Osteoblast (primary cell): ENCODE data around the gene HTR5A. TPM values are rescaled to one million over a fixed set of nuclear protein-coding genes. Genes with fewer than 3 reads are reported as not detected.

Experiments
- DNase-seq: peaks from one replicate; pipeline ENCODE4 v3.0.0; 2011; ENCODE audit warnings: low spot score, mixed read lengths; ENCODE audit not compliant: insufficient read length; ENCODE audit errors: missing footprints
- H2AFZ ChIP-seq: 2 replicates; pipeline ENCODE4 v1.6.0; 2011; ENCODE audit warnings: mild to moderate bottlenecking, low read length
- H3K27ac ChIP-seq: 2 replicates; pipeline ENCODE4 v1.5.1; 2011; ENCODE audit warnings: mild to moderate bottlenecking, low read depth, low read length, moderate library complexity
- H3K27me3 ChIP-seq: 2 replicates; pipeline ENCODE4 v1.6.0; 2012; ENCODE audit warnings: mild to moderate bottlenecking, control low read depth, inconsistent platforms, low read length, moderate library complexity; ENCODE audit not compliant: insufficient read depth
- H3K36me3 ChIP-seq: 2 replicates; pipeline ENCODE4 v1.5.1; 2011; ENCODE audit warnings: mild to moderate bottlenecking, low read length, control low read depth, moderate library complexity; ENCODE audit not compliant: insufficient read depth
- H3K4me1 ChIP-seq: 2 replicates; pipeline ENCODE4 v1.5.1; 2011; ENCODE audit warnings: mild to moderate bottlenecking, low read length, control low read depth, moderate library complexity; ENCODE audit not compliant: insufficient read depth
- H3K4me2 ChIP-seq: 2 replicates; pipeline ENCODE4 v1.6.0; 2011; ENCODE audit warnings: mild to moderate bottlenecking, low read length; ENCODE audit not compliant: insufficient read depth
- H3K4me3 ChIP-seq: fragments of 200-600 bp; sonication (generic); 3 replicates; pipeline ENCODE4 v1.5.1; 2012; ENCODE audit warnings: mild to moderate bottlenecking, low read length, inconsistent platforms; ENCODE audit not compliant: insufficient read depth
- H3K79me2 ChIP-seq: 2 replicates; pipeline ENCODE4 v1.6.0; 2012; ENCODE audit warnings: mild to moderate bottlenecking, low read length, control low read depth, inconsistent platforms; ENCODE audit not compliant: insufficient read depth
- H3K9me3 ChIP-seq: 2 replicates; pipeline ENCODE4 v1.5.1; 2011; ENCODE audit warnings: low read depth, low read length, control low read depth
- H4K20me1 ChIP-seq: 2 replicates; pipeline ENCODE4 v1.6.0; 2012; ENCODE audit warnings: mild to moderate bottlenecking, low read length, control low read depth; ENCODE audit not compliant: insufficient read depth
- total RNA-seq: library from RNA; depleted of rRNA; stranded (reverse); fragments of >200 nt; gene quantifications from 2 replicates; pipeline ENCODE4 v1.2.3, GENCODE V29; 2012
- TF ChIP-seq, protein P1 (sequence below): IDR thresholded peaks from 2 replicates; pipeline ENCODE4 v1.5.1; 2011; ENCODE audit warnings: mild to moderate bottlenecking, low read depth, low read length, moderate library complexity; ENCODE audit errors: extremely low read depth

The HTR5A gene
- total RNA-seq, 1 donor = not detected

DNA sequence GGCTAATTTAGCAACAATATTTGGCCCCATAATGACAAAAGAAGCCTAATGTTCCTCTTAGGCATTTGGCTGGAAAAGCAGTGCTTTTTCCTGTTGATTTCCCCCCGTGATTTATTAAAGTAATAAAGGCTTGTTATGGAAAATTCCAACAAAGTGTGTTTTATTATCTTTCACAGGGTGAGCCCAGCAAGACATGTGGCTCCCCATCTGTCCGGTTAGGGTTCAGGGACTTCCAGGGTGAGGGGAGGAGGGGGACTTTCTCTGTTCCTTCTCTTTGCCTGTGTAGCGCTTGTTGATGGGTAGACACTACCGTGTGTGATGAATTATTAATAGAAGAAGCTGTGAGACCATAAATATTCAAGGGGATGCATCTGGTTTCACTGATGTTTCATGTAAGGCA is 39.0 kb downstream of the HTR5A start:
- TF ChIP-seq, protein P1, sequence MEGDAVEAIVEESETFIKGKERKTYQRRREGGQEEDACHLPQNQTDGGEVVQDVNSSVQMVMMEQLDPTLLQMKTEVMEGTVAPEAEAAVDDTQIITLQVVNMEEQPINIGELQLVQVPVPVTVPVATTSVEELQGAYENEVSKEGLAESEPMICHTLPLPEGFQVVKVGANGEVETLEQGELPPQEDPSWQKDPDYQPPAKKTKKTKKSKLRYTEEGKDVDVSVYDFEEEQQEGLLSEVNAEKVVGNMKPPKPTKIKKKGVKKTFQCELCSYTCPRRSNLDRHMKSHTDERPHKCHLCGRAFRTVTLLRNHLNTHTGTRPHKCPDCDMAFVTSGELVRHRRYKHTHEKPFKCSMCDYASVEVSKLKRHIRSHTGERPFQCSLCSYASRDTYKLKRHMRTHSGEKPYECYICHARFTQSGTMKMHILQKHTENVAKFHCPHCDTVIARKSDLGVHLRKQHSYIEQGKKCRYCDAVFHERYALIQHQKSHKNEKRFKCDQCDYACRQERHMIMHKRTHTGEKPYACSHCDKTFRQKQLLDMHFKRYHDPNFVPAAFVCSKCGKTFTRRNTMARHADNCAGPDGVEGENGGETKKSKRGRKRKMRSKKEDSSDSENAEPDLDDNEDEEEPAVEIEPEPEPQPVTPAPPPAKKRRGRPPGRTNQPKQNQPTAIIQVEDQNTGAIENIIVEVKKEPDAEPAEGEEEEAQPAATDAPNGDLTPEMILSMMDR = no peak
- Histone ChIP-seq H3K4me2 (no peak overlapping the region), H2AFZ (no peak overlapping the region), H3K36me3 (no peaks in the 10 kb centered on the region), H3K27ac (no peak overlapping the region), H3K79me2 (no peaks in the 10 kb centered on the region), H3K27me3 (no peaks in the 10 kb centered on the region), H3K4me3 (no peak overlapping the region), H3K9me3 (no peaks in the 10 kb centered on the region), H4K20me1 (no peaks in the 10 kb centered on the region), H3K4me1 (no peaks in the 10 kb centered on the region)
- DNase-seq = no peak

DNA sequence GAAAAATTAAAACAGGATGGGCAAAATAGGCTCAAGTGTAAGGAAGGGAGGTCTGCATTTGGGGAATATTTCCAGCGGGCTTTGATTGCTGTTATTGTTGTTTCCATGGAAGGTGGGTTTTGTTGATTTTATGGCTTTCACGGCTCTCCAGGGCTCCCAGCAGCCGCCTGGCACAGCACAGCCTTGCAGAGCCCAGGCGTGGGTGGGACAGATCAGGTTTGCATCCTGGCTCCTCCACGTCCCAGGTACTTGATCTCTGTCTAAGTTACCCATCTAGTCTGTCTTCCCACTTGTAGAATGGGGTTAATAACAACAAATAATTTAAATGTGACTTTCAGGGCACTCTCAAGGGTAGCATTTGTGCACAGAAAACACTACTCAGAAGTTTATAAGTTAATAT is 45.2 kb downstream of the HTR5A start:
- no peak for DNase-seq
- H3K36me3 ChIP-seq = no peaks in the 10 kb centered on the region
- no peaks in the 10 kb centered on the region for H3K4me1 ChIP-seq
- H3K4me3 ChIP-seq = no peak overlapping the region
- no peak overlapping the region for H3K4me2 ChIP-seq
- H3K79me2 ChIP-seq = no peaks in the 10 kb centered on the region
- H3K27me3 ChIP-seq = no peaks in the 10 kb centered on the region
- TF ChIP-seq, protein P1 = no peak
- H3K9me3 ChIP-seq = no peaks in the 10 kb centered on the region
- H2AFZ ChIP-seq = no peak overlapping the region
- no peaks in the 10 kb centered on the region for H4K20me1 ChIP-seq
- no peak overlapping the region for H3K27ac ChIP-seq

DNA sequence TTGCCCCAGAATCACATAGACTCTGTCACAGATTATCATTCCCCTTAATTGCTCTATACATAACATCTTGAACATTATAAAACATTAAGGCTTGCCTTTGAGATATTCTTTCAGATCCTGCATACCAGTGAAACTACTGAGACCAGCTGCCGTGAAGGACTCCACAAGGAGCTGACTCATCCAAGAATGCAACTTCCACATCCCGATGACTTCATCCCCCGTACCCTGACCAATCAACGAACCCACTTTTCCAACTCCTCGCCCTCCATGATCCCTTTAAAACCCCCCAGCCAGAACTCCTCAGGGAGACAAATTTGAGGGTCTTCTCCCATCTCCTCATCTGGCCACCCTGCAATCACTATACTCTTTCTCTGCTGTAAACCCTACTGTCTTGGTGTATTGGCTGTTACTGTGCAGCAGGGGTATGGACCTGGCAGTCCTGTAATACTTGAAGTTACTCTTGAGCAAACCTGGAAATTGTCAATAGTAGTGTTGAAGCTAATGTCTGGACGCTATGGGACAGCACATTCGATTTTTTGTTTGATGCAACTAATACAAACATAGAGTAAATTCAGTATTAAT is 49.8 kb downstream of the HTR5A start:
- DNase-seq = no peak
- no peak overlapping the region for H3K4me2 ChIP-seq
- no peaks in the 10 kb centered on the region for H3K79me2 ChIP-seq
- no peak overlapping the region for H2AFZ ChIP-seq
- H3K4me3 ChIP-seq = no peak overlapping the region
- H3K4me1 ChIP-seq = no peaks in the 10 kb centered on the region
- TF ChIP-seq, protein P1 = no peak
- H4K20me1 ChIP-seq = no peaks in the 10 kb centered on the region
- no peak overlapping the region for H3K27ac ChIP-seq
- H3K27me3 ChIP-seq = no peaks in the 10 kb centered on the region
- no peaks in the 10 kb centered on the region for H3K36me3 ChIP-seq
- no peaks in the 10 kb centered on the region for H3K9me3 ChIP-seq

DNA sequence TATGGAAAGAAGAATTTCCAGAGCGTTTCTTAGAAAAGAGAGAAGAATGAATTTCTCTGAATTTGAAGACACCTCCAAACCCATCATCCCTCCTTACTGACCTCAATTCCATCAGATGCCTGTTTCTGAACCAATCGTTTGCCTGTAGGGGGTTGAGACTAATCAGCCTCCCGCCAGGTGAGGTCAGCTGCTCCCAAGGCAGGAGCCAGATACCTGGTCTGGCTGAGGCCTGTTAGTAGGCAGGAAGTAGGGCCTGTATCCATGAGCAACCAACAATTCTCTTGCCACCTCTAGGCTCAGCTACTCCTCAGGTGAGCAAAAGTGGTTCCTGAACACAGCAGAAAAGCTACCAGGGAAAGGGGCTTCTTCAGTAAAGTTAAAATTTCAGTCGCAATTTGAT is 50.3 kb downstream of the HTR5A start:
- TF ChIP-seq, protein P1 = no peak
- Histone ChIP-seq H3K27me3 (no peaks in the 10 kb centered on the region), H3K79me2 (no peaks in the 10 kb centered on the region), H3K4me1 (no peaks in the 10 kb centered on the region), H4K20me1 (no peaks in the 10 kb centered on the region), H3K36me3 (no peaks in the 10 kb centered on the region), H2AFZ (no peak overlapping the region), H3K27ac (no peak overlapping the region), H3K4me2 (no peak overlapping the region), H3K9me3 (no peaks in the 10 kb centered on the region), H3K4me3 (no peak overlapping the region)
- DNase-seq = no peak
